ENCODE data around the gene KCNC2.

DNA sequence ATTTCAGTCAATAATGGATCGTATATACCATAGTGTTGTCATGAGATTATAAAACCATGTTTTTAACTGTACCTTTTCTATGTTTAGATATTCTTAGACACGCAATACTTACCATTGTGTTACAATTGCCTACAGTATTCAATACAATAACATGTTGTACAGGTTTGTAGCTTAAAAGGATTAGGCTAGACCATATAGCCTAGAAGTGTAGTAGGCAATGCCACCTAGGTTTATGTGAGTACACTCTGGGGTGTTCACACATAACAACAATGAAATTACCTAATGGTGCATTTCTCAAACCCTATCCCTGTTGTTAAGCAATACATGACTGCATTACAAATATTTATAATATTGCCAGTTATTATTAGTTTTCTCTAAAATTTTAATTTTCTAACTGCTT is 144.2 kb downstream of the KCNC2 start:
- TF ChIP-seq, protein P1, sequence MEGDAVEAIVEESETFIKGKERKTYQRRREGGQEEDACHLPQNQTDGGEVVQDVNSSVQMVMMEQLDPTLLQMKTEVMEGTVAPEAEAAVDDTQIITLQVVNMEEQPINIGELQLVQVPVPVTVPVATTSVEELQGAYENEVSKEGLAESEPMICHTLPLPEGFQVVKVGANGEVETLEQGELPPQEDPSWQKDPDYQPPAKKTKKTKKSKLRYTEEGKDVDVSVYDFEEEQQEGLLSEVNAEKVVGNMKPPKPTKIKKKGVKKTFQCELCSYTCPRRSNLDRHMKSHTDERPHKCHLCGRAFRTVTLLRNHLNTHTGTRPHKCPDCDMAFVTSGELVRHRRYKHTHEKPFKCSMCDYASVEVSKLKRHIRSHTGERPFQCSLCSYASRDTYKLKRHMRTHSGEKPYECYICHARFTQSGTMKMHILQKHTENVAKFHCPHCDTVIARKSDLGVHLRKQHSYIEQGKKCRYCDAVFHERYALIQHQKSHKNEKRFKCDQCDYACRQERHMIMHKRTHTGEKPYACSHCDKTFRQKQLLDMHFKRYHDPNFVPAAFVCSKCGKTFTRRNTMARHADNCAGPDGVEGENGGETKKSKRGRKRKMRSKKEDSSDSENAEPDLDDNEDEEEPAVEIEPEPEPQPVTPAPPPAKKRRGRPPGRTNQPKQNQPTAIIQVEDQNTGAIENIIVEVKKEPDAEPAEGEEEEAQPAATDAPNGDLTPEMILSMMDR (IDR thresholded peaks at IDR 0.05) = no peak
- no peak for TF ChIP-seq POLR2A (IDR thresholded peaks at IDR 0.05)
- TF ChIP-seq POLR2AphosphoS5 (IDR thresholded peaks at IDR 0.05) = no peak
